ENCODE data around the gene PTPRM.

Gene PTPRM

DNA sequence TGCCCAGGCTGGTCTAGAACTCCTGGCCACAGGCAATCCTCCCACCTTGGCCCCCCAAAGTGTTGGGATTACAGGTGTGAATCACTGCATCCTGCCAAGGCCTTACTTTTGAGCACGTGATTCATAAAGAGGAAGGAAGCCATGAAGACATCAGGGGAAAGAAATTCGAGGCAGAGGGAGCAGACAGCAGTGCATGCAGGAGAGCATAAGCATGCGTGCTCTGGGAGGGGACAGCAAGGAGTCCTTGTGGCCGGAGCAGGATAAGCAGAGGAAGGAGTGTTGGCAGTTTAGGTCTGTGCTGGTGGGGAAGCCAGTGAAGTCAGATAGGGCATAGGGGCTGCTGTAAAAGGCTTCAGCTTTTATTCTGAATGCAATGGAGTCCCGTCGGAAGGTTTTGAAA, 641.6 kb downstream of the PTPRM start:
- TF ChIP-seq CTCF (conservative IDR thresholded peaks at IDR 0.05; ENCODE audit: low read depth, low read length), result no peak
- DNase-seq (ENCODE audit: low read depth), result no peak
- H3K4me3 ChIP-seq (ENCODE audit: low read length), result no peak overlapping the region

GRCh38 chr18:8212896-8213780, 646.0 kb downstream of the PTPRM start:
- no peak overlapping the region for H3K4me3 ChIP-seq (ENCODE audit: low read length)
- peak; percentile 13 for DNase-seq (ENCODE audit: low read depth)
- TF ChIP-seq CTCF (conservative IDR thresholded peaks at IDR 0.05; ENCODE audit: low read depth, low read length), result no peak

- no peak for TF ChIP-seq CTCF (conservative IDR thresholded peaks at IDR 0.05; ENCODE audit: low read depth, low read length)
- H3K4me3 ChIP-seq (ENCODE audit: low read length), result no peak overlapping the region
- DNase-seq (ENCODE audit: low read depth), result no peak
Observed at GRCh38 chr18:8215741-8216140, 648.6 kb downstream of the PTPRM start.

- no peak for DNase-seq (ENCODE audit: low read depth)
- no peak for TF ChIP-seq CTCF (conservative IDR thresholded peaks at IDR 0.05; ENCODE audit: low read depth, low read length)
Observed at GRCh38 chr18:8217051-8217564, 650.0 kb downstream of the PTPRM start.

DNA sequence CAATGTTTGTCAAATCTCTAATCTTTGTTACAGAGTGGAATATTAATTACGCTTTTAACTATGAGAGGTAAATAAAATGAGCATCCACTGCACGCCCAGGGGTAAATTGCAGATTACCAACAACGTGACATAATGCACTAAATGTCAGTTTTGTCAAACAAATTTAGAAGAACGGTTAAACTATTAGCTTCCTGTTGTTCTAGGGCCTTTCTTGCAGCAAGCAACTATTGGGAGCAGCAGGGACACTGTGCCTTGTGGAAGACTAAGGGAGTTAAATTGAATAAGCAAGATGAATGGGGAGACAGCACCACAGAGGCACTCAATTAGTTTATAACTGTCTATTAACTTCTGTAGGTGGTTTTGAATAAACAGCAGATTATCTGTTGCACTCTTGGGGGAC, 651.1 kb downstream of the PTPRM start:
- DNase-seq (ENCODE audit: low read depth), result no peak
- no peak for TF ChIP-seq CTCF (conservative IDR thresholded peaks at IDR 0.05; ENCODE audit: low read depth, low read length)

More at GRCh38 chr18:8217051-8217564, 650.0 kb downstream of the PTPRM start:
- H3K4me3 ChIP-seq (ENCODE audit: low read length), result no peak overlapping the region

DNA sequence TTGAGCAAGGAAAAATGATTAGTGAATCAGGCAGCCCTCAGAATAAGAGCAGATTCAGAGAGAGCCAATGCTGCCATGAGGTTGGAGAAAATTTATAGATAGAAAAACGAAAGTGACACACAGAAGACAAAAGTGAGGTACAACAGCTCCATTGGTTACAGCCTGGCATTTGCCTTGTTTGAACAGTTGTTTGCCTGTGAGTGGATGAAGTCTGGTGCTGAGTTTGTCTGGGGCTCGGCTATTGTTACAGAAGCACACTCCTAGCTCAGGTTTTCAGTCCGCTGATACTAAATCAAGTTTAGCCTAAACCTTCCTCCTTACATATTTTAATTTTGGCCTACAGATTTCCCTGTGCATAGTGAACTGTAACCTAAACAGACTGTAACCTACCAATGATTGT, 654.3 kb downstream of the PTPRM start:
- no peak for TF ChIP-seq CTCF (conservative IDR thresholded peaks at IDR 0.05; ENCODE audit: low read depth, low read length)
- H3K4me3 ChIP-seq (ENCODE audit: low read length), result no peak overlapping the region
- no peak for DNase-seq (ENCODE audit: low read depth)

More for the DNA sequence above, 651.1 kb downstream of the PTPRM start:
- no peak overlapping the region for H3K4me3 ChIP-seq (ENCODE audit: low read length)

DNA sequence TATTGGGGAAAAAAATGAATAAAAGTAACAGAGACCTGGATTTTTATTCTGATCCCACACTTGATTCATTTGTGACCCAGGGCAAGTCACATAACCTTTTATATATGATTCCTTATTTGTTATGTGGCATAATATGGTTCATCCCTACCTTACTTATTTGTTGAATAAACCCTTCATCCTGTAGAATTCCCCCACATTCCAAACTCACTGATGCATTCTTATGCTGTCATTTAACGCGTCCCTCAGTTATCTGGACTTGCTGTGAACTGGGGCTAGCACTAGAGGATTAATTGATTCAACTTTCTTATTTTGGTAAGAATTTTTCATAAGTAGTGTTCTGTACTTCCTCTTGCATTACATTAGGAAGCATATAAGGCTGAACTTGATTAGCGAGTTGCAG, 657.5 kb downstream of the PTPRM start:
- DNase-seq (ENCODE audit: low read depth), result no peak
- TF ChIP-seq CTCF (conservative IDR thresholded peaks at IDR 0.05; ENCODE audit: low read depth, low read length), result no peak
- no peak overlapping the region for H3K4me3 ChIP-seq (ENCODE audit: low read length)
